SK-N-SH treated with all-trans-retinoic acid at 6 μM for 48 hours (cell line): ENCODE data around the gene RAPGEF1.

Experiments
- ATAC-seq: fragments of 200-7000 bp; cut with Tn5 transposase; 3 replicates; pipeline ENCODE4 v1.9.1; 2020; ENCODE audit warnings: mild to moderate bottlenecking, moderate library complexity
- ARNTL ChIP-seq: fragments of 450-650 bp; formaldehyde crosslinking; IDR thresholded peaks from 2 replicates; pipeline ENCODE4 v1.5.0; 2020; ENCODE audit warnings: low read depth, mild to moderate bottlenecking, moderate library complexity, borderline replicate concordance
- BACH2 ChIP-seq: fragments of 250-450 bp; sonication (Bioruptor Pico); IDR thresholded peaks from 2 replicates; pipeline ENCODE4 v1.9.0; 2021; ENCODE audit warnings: mild to moderate bottlenecking, borderline replicate concordance
- CSDC2 ChIP-seq: fragments of 250-450 bp; sonication (Bioruptor Pico); IDR thresholded peaks from 2 replicates; pipeline ENCODE4 v1.5.0; 2020; ENCODE audit warnings: mild to moderate bottlenecking, moderate library complexity
- ESRRG ChIP-seq: fragments of 250-450 bp; sonication (Bioruptor Pico); IDR thresholded peaks from 2 replicates; pipeline ENCODE4 v1.6.1; 2021; ENCODE audit warnings: mild to moderate bottlenecking
- GLIS3 ChIP-seq: fragments of 250-450 bp; sonication (Bioruptor Pico); IDR thresholded peaks from 2 replicates; pipeline ENCODE4 v1.5.0; 2020; ENCODE audit warnings: mild to moderate bottlenecking, moderate library complexity
- ISL1 ChIP-seq: fragments of 250-450 bp; sonication (Bioruptor Pico); IDR thresholded peaks from 2 replicates; pipeline ENCODE4 v2.1.2; 2022; ENCODE audit warnings: mild to moderate bottlenecking, moderate library complexity
- OSR1 ChIP-seq: fragments of 250-450 bp; sonication (Bioruptor Pico); IDR thresholded peaks from 2 replicates; pipeline ENCODE4 v1.8.0; 2022; ENCODE audit warnings: moderate library complexity, mild to moderate bottlenecking, inconsistent platforms
- PPARA ChIP-seq: fragments of 250-450 bp; sonication (Bioruptor Pico); IDR thresholded peaks from 2 replicates; pipeline ENCODE4 v1.5.0; 2020; ENCODE audit warnings: mild to moderate bottlenecking, borderline replicate concordance
- RARB ChIP-seq: fragments of 250-450 bp; sonication (Bioruptor Pico); IDR thresholded peaks from 2 replicates; pipeline ENCODE4 v1.8.0; 2021; ENCODE audit warnings: mild to moderate bottlenecking, moderate library complexity
- SNAI2 ChIP-seq: fragments of 250-450 bp; sonication (Bioruptor Pico); IDR thresholded peaks from 2 replicates; pipeline ENCODE4 v1.5.0; 2020; ENCODE audit warnings: mild to moderate bottlenecking, moderate library complexity
- TCF4 ChIP-seq: fragments of 250-450 bp; sonication (Bioruptor Pico); IDR thresholded peaks from 2 replicates; pipeline ENCODE4 v1.8.0; 2021; ENCODE audit warnings: mild to moderate bottlenecking, moderate library complexity, borderline replicate concordance
- TOX ChIP-seq: fragments of 250-450 bp; sonication (Bioruptor Pico); IDR thresholded peaks from 2 replicates; pipeline ENCODE4 v1.8.0; 2021; ENCODE audit warnings: mild to moderate bottlenecking, moderate library complexity, borderline replicate concordance
- ZFP3 ChIP-seq: fragments of 250-450 bp; sonication (Bioruptor Pico); IDR thresholded peaks from 2 replicates; pipeline ENCODE4 v1.5.0; 2020; ENCODE audit warnings: mild to moderate bottlenecking, moderate library complexity
- ZFP30 ChIP-seq: fragments of 450-650 bp; formaldehyde crosslinking; IDR thresholded peaks from 2 replicates; pipeline ENCODE4 v1.5.0; 2022; ENCODE audit warnings: mild to moderate bottlenecking, moderate library complexity
- ZNF565 ChIP-seq: fragments of 450-650 bp; formaldehyde crosslinking; conservative IDR thresholded peaks from 2 replicates; pipeline ENCODE4 v1.5.0; 2020; ENCODE audit warnings: low read depth, mild to moderate bottlenecking, moderate library complexity
- ZNF70 ChIP-seq: fragments of 450-650 bp; formaldehyde crosslinking; IDR thresholded peaks from 2 replicates; pipeline ENCODE4 v1.5.0; 2020; ENCODE audit warnings: mild to moderate bottlenecking, moderate library complexity
- ZNF8 ChIP-seq: fragments of 450-650 bp; formaldehyde crosslinking; IDR thresholded peaks from 2 replicates; pipeline ENCODE4 v1.5.0; 2020; ENCODE audit warnings: mild to moderate bottlenecking, moderate library complexity
- TF ChIP-seq, protein P1 (sequence below): fragments of 250-450 bp; sonication (Bioruptor Pico); IDR thresholded peaks from 2 replicates; pipeline ENCODE4 v1.8.0; 2020; ENCODE audit warnings: mild to moderate bottlenecking, moderate library complexity, borderline replicate concordance
- TF ChIP-seq, protein P2 (sequence below): fragments of 250-450 bp; sonication (Bioruptor Pico); IDR thresholded peaks from 2 replicates; pipeline ENCODE4 v1.8.0; 2021; ENCODE audit warnings: low read depth, mild to moderate bottlenecking, moderate library complexity, borderline replicate concordance
- TF ChIP-seq, protein P3 (sequence below): fragments of 250-450 bp; sonication (Bioruptor Pico); IDR thresholded peaks from 2 replicates; pipeline ENCODE4 v1.5.1; 2020; ENCODE audit warnings: low read depth, mild to moderate bottlenecking, moderate library complexity
- TF ChIP-seq, protein P4 (sequence below): fragments of 250-450 bp; sonication (Bioruptor Pico); IDR thresholded peaks from 2 replicates; pipeline ENCODE4 v1.5.0; 2020; ENCODE audit warnings: mild to moderate bottlenecking, moderate library complexity

The RAPGEF1 gene

DNA sequence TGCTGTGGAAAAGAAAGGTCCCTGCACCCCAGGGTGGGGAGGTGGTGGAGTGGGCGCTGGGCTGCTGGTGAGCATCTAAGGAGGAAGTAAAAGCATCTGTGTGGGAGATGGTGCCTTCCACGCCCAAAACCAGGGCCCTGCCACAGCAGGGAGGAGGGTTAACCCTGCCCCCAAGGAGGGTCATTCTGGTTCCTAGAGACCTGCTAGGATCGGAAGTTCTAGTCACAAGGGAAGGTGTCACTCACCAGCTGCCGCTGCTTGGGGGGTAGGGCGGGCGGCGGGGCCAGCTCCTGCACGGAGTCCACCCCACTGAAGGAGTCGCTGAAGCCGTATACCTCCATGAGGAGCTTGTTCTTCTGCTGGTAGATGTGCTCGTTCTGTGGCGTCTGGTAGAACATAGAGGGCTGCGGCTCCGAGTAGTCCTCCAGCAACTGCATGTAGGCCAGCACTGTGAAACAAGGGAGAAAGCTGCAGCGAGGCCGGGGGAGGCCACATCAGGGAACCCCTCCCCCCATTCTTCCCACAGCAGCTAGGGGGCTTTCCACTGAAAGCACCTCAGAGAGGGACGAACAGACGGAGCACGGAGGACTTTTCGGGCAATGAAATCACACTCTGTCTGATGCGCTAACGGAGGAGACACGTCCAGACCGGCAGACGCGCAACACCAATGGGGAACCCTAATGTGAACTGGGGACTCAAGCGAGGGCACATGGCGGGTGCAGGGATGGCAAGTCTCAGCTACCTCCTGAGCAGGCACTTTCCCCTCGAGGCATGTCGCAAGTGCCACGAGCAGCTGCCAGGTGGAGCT lies 118.1 kb downstream of the RAPGEF1 start (continued):
- TF ChIP-seq ZNF8 (CRISPR knock-in tag), result no peak
- TF ChIP-seq, protein P1, sequence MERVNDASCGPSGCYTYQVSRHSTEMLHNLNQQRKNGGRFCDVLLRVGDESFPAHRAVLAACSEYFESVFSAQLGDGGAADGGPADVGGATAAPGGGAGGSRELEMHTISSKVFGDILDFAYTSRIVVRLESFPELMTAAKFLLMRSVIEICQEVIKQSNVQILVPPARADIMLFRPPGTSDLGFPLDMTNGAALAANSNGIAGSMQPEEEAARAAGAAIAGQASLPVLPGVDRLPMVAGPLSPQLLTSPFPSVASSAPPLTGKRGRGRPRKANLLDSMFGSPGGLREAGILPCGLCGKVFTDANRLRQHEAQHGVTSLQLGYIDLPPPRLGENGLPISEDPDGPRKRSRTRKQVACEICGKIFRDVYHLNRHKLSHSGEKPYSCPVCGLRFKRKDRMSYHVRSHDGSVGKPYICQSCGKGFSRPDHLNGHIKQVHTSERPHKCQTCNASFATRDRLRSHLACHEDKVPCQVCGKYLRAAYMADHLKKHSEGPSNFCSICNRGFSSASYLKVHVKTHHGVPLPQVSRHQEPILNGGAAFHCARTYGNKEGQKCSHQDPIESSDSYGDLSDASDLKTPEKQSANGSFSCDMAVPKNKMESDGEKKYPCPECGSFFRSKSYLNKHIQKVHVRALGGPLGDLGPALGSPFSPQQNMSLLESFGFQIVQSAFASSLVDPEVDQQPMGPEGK (CRISPR knock-in tag), result no peak
- no peak for TF ChIP-seq OSR1 (CRISPR knock-in tag)
- TF ChIP-seq CSDC2 (CRISPR knock-in tag), result no peak
- TF ChIP-seq TCF4 (CRISPR knock-in tag), result no peak
- no peak for TF ChIP-seq ZNF70 (CRISPR knock-in tag)

DNA sequence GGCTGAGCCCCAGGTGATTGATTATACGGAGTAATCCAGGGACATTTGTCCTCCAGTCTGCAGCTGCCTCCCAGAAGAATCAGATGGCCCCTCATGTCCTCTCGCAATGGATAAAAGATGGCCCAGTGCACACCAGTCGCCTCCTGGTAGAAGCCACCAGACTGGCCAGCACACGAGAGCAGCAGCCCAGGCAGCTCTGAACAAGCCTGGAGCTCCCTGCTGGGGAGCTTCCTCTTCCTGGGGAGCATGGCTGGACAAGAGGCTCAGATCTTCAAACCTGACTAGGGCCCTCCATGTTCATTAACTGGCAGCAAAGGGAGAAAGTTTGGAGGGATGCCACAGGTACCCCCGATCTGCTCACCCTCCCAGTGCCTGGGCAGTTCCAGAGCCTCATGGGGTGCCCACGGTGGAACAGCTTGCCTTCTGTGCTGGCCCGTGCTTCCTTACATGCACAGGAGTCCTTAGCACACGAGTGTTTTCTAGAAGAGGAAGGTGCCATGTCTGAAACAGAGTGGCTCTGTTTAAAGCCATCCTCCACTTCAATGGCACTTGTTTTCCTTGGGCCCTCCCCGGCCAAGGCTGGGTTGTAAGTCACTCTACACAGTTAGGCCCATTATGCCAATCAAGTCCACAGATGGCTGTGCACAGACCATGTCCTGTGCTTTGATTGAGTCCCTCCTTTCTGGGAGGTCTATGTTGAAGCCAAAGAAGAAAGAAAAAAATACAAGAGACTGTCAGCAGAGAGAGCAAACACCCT lies 118.9 kb downstream of the RAPGEF1 start:
- no peak for ATAC-seq
- no peak for TF ChIP-seq PPARA
- no peak for TF ChIP-seq RARB (CRISPR knock-in tag)
- no peak for TF ChIP-seq TOX (CRISPR knock-in tag)
- TF ChIP-seq ISL1, result no peak
- TF ChIP-seq ZNF8 (CRISPR knock-in tag), result no peak
- TF ChIP-seq ESRRG, result no peak
- TF ChIP-seq, protein P2, sequence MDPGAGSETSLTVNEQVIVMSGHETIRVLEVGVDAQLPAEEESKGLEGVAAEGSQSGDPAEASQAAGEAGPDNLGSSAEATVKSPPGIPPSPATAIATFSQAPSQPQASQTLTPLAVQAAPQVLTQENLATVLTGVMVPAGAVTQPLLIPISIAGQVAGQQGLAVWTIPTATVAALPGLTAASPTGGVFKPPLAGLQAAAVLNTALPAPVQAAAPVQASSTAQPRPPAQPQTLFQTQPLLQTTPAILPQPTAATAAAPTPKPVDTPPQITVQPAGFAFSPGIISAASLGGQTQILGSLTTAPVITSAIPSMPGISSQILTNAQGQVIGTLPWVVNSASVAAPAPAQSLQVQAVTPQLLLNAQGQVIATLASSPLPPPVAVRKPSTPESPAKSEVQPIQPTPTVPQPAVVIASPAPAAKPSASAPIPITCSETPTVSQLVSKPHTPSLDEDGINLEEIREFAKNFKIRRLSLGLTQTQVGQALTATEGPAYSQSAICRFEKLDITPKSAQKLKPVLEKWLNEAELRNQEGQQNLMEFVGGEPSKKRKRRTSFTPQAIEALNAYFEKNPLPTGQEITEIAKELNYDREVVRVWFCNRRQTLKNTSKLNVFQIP (CRISPR knock-in tag), result no peak
- TF ChIP-seq, protein P1 (CRISPR knock-in tag), result no peak
- TF ChIP-seq, protein P3, sequence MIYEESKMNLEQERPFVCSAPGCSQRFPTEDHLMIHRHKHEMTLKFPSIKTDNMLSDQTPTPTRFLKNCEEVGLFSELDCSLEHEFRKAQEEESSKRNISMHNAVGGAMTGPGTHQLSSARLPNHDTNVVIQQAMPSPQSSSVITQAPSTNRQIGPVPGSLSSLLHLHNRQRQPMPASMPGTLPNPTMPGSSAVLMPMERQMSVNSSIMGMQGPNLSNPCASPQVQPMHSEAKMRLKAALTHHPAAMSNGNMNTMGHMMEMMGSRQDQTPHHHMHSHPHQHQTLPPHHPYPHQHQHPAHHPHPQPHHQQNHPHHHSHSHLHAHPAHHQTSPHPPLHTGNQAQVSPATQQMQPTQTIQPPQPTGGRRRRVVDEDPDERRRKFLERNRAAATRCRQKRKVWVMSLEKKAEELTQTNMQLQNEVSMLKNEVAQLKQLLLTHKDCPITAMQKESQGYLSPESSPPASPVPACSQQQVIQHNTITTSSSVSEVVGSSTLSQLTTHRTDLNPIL (CRISPR knock-in tag), result no peak
- TF ChIP-seq SNAI2 (CRISPR knock-in tag), result no peak

DNA sequence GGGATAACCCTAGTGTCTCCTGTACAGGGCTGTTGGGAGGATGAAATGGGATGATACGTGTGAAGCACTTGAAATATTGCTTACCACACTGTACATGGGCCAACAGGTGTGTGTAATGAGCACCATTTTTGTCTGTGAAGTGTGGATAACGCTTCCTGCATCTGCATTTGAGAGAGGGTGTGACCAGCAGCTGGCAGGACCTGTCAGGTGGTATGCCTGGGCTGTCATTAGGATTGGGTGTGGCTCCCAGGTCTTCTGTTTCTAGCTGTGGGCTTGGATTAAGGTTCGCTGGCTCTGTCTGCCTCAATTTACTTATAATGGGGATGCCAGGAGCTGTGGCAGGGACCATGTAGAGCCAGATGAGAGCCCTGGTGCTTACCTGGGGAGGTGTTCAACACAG lies 120.2 kb downstream of the RAPGEF1 start:
- ATAC-seq, result no peak
- no peak for TF ChIP-seq SNAI2 (CRISPR knock-in tag)
- TF ChIP-seq PPARA, result no peak
- TF ChIP-seq, protein P3 (CRISPR knock-in tag), result no peak
- no peak for TF ChIP-seq TCF4 (CRISPR knock-in tag)
- TF ChIP-seq ZFP30 (CRISPR knock-in tag), result no peak
- no peak for TF ChIP-seq ZFP3
- no peak for TF ChIP-seq ISL1
- no peak for TF ChIP-seq ESRRG
- TF ChIP-seq, protein P1 (CRISPR knock-in tag), result no peak
- TF ChIP-seq ARNTL, result no peak
- no peak for TF ChIP-seq BACH2
- TF ChIP-seq, protein P4, sequence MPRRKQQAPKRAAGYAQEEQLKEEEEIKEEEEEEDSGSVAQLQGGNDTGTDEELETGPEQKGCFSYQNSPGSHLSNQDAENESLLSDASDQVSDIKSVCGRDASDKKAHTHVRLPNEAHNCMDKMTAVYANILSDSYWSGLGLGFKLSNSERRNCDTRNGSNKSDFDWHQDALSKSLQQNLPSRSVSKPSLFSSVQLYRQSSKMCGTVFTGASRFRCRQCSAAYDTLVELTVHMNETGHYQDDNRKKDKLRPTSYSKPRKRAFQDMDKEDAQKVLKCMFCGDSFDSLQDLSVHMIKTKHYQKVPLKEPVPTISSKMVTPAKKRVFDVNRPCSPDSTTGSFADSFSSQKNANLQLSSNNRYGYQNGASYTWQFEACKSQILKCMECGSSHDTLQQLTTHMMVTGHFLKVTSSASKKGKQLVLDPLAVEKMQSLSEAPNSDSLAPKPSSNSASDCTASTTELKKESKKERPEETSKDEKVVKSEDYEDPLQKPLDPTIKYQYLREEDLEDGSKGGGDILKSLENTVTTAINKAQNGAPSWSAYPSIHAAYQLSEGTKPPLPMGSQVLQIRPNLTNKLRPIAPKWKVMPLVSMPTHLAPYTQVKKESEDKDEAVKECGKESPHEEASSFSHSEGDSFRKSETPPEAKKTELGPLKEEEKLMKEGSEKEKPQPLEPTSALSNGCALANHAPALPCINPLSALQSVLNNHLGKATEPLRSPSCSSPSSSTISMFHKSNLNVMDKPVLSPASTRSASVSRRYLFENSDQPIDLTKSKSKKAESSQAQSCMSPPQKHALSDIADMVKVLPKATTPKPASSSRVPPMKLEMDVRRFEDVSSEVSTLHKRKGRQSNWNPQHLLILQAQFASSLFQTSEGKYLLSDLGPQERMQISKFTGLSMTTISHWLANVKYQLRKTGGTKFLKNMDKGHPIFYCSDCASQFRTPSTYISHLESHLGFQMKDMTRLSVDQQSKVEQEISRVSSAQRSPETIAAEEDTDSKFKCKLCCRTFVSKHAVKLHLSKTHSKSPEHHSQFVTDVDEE, result no peak
- TF ChIP-seq GLIS3 (CRISPR knock-in tag), result no peak
- TF ChIP-seq, protein P2 (CRISPR knock-in tag), result no peak
- TF ChIP-seq ZNF565 (CRISPR knock-in tag), result no peak
